ENCODE measurements around the gene ADAMTS8.

ADAMTS8 gene

GRCh38 chr11:130449310-130449990, 21.0 kb upstream of the ADAMTS8 start:
- Histone ChIP-seq H3K27me3 (replicated peaks; ENCODE audit: insufficient read depth, low read length) (no peaks in the 10 kb centered on the region), H3K79me2 (ENCODE audit: low read length) (peaks cover 7% of the 10 kb centered on the region; the same call in 1 of the 2 replicates), H4K20me1 (ENCODE audit: insufficient read depth, low read length) (no peaks in the 10 kb centered on the region), H3K4me2 (ENCODE audit: low read depth, low read length) (peak overlapping the region; percentile 95), H3K9me3 (replicated peaks; ENCODE audit: insufficient read depth, low read length) (no peaks in the 10 kb centered on the region), H3K9me2 (replicated peaks; ENCODE audit: insufficient read depth, low read length) (no peaks in the 10 kb centered on the region), H3K36me3 (replicated peaks; ENCODE audit: insufficient read depth, low read length) (no peaks in the 10 kb centered on the region), H3K9ac (ENCODE audit: low read length) (peak overlapping the region; percentile 53; the same call in 1 of the 2 replicates), H3K27ac (ENCODE audit: low read length) (no peak overlapping the region), H3F3A (ENCODE audit: insufficient read depth, low read length) (peaks cover 7% of the 10 kb centered on the region; the same call in 1 of the 2 replicates), H3K4me3 (ENCODE audit: low read length) (peak overlapping the region; percentile 80), H3K4me1 (ENCODE audit: low read length) (no peaks in the 10 kb centered on the region), H2AFZ (ENCODE audit: low read length) (no peak overlapping the region)
- DNase-seq: no peak
- no peak for TF ChIP-seq EZH2 (optimal IDR thresholded peaks at IDR 0.05; ENCODE audit: low read depth, low read length)
- no peak for TF ChIP-seq CTCF (IDR thresholded peaks at IDR 0.05; ENCODE audit: low read length)
- TF ChIP-seq EZH2phosphoT487 (IDR thresholded peaks at IDR 0.05; ENCODE audit: low read length): no peak

- peaks cover 7% of the 10 kb centered on the region; the same call in 1 of the 2 replicates for H3K79me2 ChIP-seq (ENCODE audit: low read length)
- H3K27me3 ChIP-seq (replicated peaks; ENCODE audit: insufficient read depth, low read length): no peaks in the 10 kb centered on the region
- peak within 1 kb of the TSS; percentile 95 for H3K4me2 ChIP-seq (ENCODE audit: low read depth, low read length)
- peak within 1 kb of the TSS; percentile 80 for H3K4me3 ChIP-seq (ENCODE audit: low read length)
- H2AFZ ChIP-seq (ENCODE audit: low read length): peak within 1 kb of the TSS; percentile 92
- no peaks in the 10 kb centered on the region for H3K4me1 ChIP-seq (ENCODE audit: low read length)
- H3K36me3 ChIP-seq (replicated peaks; ENCODE audit: insufficient read depth, low read length): no peaks in the 10 kb centered on the region
- peak; percentile 91 for DNase-seq
- H4K20me1 ChIP-seq (ENCODE audit: insufficient read depth, low read length): no peaks in the 10 kb centered on the region
- H3K9me2 ChIP-seq (replicated peaks; ENCODE audit: insufficient read depth, low read length): no peaks in the 10 kb centered on the region
- TF ChIP-seq EZH2 (optimal IDR thresholded peaks at IDR 0.05; ENCODE audit: low read depth, low read length): no peak
- no peak for TF ChIP-seq CTCF (IDR thresholded peaks at IDR 0.05; ENCODE audit: low read length)
- no peak for TF ChIP-seq EZH2phosphoT487 (IDR thresholded peaks at IDR 0.05; ENCODE audit: low read length)
- peaks cover 7% of the 10 kb centered on the region; the same call in 1 of the 2 replicates for H3F3A ChIP-seq (ENCODE audit: insufficient read depth, low read length)
- H3K9ac ChIP-seq (ENCODE audit: low read length): peak within 1 kb of the TSS; percentile 53; the same call in 1 of the 2 replicates
- no peaks in the 10 kb centered on the region for H3K9me3 ChIP-seq (replicated peaks; ENCODE audit: insufficient read depth, low read length)
- peak within 1 kb of the TSS; percentile 21; the same call in 1 of the 2 replicates for H3K27ac ChIP-seq (ENCODE audit: low read length)
These were observed 20.3 kb upstream of the ADAMTS8 start, which contains the start of gene ADAMTS15 for GRCh38 chr11:130448416-130449309. TSS of gene ADAMTS15 (plus strand) at chr11:130448645. CDS start at chr11:130448974, 329 bp downstream.

GRCh38 chr11:130448039-130448415, 19.6 kb upstream of the ADAMTS8 start:
- peak overlapping the region; percentile 95 for H3K4me2 ChIP-seq (ENCODE audit: low read depth, low read length)
- H3K4me3 ChIP-seq (ENCODE audit: low read length): peak overlapping the region; percentile 80
- H3K79me2 ChIP-seq (ENCODE audit: low read length): peaks cover 7% of the 10 kb centered on the region; the same call in 1 of the 2 replicates
- no peaks in the 10 kb centered on the region for H3K36me3 ChIP-seq (replicated peaks; ENCODE audit: insufficient read depth, low read length)
- H3K9ac ChIP-seq (ENCODE audit: low read length): peak overlapping the region; percentile 53; the same call in 1 of the 2 replicates
- TF ChIP-seq EZH2 (optimal IDR thresholded peaks at IDR 0.05; ENCODE audit: low read depth, low read length) (no peak), CTCF (IDR thresholded peaks at IDR 0.05; ENCODE audit: low read length) (no peak), EZH2phosphoT487 (IDR thresholded peaks at IDR 0.05; ENCODE audit: low read length) (no peak)
- no peaks in the 10 kb centered on the region for H3K9me2 ChIP-seq (replicated peaks; ENCODE audit: insufficient read depth, low read length)
- H3K4me1 ChIP-seq (ENCODE audit: low read length): no peaks in the 10 kb centered on the region
- no peak overlapping the region; the same call in 1 of the 2 replicates for H3K27ac ChIP-seq (ENCODE audit: low read length)
- peak overlapping the region; percentile 92 for H2AFZ ChIP-seq (ENCODE audit: low read length)
- peaks cover 7% of the 10 kb centered on the region; the same call in 1 of the 2 replicates for H3F3A ChIP-seq (ENCODE audit: insufficient read depth, low read length)
- no peaks in the 10 kb centered on the region for H3K9me3 ChIP-seq (replicated peaks; ENCODE audit: insufficient read depth, low read length)
- DNase-seq: no peak
- no peaks in the 10 kb centered on the region for H4K20me1 ChIP-seq (ENCODE audit: insufficient read depth, low read length)
- H3K27me3 ChIP-seq (replicated peaks; ENCODE audit: insufficient read depth, low read length): no peaks in the 10 kb centered on the region

All from MM.1S (cell line).